Measurements from ENCODE around the gene RUNX2.

GRCh38 chr6:45398075-45398813 lies 70.1 kb downstream of the RUNX2 start:
- TF ChIP-seq POLR2A (IDR thresholded peaks at IDR 0.05) (no peak), CTCF (IDR thresholded peaks at IDR 0.05 in 8 of 11, conservative IDR thresholded peaks at IDR 0.05 in 3 of 11) (no peak), POLR2AphosphoS5 (IDR thresholded peaks at IDR 0.05) (no peak)

Measured in spleen (tissue), 7 donors.